Measurements from ENCODE around the gene LRRC14B. TPM values are rescaled to one million over a fixed set of nuclear protein-coding genes. Genes with fewer than 3 reads are reported as not detected.
"Not testable (repeated sequence)": the region's sequence is repeated elsewhere in the genome, so short reads cannot be mapped to it uniquely, and the experiment has no call there.

LRRC14B gene
- total RNA-seq, 1 donor from 2014 or later = 0.22 TPM

- Mint-ChIP-seq H3K36me3 (no peaks in the 10 kb centered on the region), H3K27ac (no peak overlapping the region), H3K4me1 (peaks cover 5% of the 10 kb centered on the region), H3K9me3 (no peaks in the 10 kb centered on the region), H3K27me3 (ENCODE audit: low read depth) (no peaks in the 10 kb centered on the region), H3K4me3 (no peak overlapping the region)
- TF ChIP-seq, protein P1, sequence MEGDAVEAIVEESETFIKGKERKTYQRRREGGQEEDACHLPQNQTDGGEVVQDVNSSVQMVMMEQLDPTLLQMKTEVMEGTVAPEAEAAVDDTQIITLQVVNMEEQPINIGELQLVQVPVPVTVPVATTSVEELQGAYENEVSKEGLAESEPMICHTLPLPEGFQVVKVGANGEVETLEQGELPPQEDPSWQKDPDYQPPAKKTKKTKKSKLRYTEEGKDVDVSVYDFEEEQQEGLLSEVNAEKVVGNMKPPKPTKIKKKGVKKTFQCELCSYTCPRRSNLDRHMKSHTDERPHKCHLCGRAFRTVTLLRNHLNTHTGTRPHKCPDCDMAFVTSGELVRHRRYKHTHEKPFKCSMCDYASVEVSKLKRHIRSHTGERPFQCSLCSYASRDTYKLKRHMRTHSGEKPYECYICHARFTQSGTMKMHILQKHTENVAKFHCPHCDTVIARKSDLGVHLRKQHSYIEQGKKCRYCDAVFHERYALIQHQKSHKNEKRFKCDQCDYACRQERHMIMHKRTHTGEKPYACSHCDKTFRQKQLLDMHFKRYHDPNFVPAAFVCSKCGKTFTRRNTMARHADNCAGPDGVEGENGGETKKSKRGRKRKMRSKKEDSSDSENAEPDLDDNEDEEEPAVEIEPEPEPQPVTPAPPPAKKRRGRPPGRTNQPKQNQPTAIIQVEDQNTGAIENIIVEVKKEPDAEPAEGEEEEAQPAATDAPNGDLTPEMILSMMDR (IDR thresholded peaks at IDR 0.05; ENCODE audit: unreplicated experiment) = no peak
- no peak for DNase-seq (ENCODE audit: low spot score in 2 of 2, unreplicated experiment in 2 of 2)
Observed at GRCh38 chr5:194603-195209, 3.4 kb downstream of the LRRC14B start.

GRCh38 chr5:195401-196160 is 4.3 kb downstream of the LRRC14B start:
- H3K27me3 Mint-ChIP-seq (ENCODE audit: low read depth) = no peaks in the 10 kb centered on the region
- DNase-seq (ENCODE audit: low spot score in 2 of 2, unreplicated experiment in 2 of 2) = no peak
- H3K4me3 Mint-ChIP-seq = no peak overlapping the region
- no peaks in the 10 kb centered on the region for H3K36me3 Mint-ChIP-seq
- H3K9me3 Mint-ChIP-seq = no peaks in the 10 kb centered on the region
- no peak overlapping the region for H3K27ac Mint-ChIP-seq
- TF ChIP-seq, protein P1 (IDR thresholded peaks at IDR 0.05; ENCODE audit: unreplicated experiment) = no peak
- peaks cover 5% of the 10 kb centered on the region for H3K4me1 Mint-ChIP-seq

DNA sequence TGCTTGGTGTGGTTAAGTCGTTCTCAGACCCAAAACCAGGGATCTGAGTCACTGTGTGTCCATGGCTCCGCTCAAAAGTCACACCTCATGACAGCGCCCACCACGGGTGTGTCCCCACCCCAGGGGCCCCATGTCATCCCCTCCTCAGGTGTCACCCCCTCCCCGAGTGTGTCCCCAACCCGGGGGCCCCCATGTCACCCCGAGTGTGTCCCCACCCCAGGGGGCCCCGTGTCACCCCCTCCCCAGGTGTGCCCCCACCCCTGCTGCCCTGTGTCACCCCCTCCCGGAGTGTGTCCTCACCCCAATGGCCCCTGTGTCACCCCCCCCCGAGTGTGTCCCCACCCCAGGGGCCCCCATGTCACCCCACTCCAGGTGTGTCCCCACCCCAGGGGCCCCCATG is 5.1 kb downstream of the LRRC14B start:
- no peaks in the 10 kb centered on the region for H3K9me3 Mint-ChIP-seq
- no peak for DNase-seq (ENCODE audit: low spot score in 2 of 2, unreplicated experiment in 2 of 2)
- TF ChIP-seq, protein P1 (IDR thresholded peaks at IDR 0.05; ENCODE audit: unreplicated experiment) = no peak
- no peaks in the 10 kb centered on the region for H3K27me3 Mint-ChIP-seq (ENCODE audit: low read depth)
- no peaks in the 10 kb centered on the region for H3K36me3 Mint-ChIP-seq
- H3K4me3 Mint-ChIP-seq = no peak overlapping the region
- peaks cover 5% of the 10 kb centered on the region for H3K4me1 Mint-ChIP-seq
- no peak overlapping the region for H3K27ac Mint-ChIP-seq

GRCh38 chr5:197031-197430 is 5.7 kb downstream of the LRRC14B start:
- H3K4me3 Mint-ChIP-seq; H3K36me3 Mint-ChIP-seq; DNase-seq (ENCODE audit: low spot score in 2 of 2, unreplicated experiment in 2 of 2); H3K4me1 Mint-ChIP-seq; H3K9me3 Mint-ChIP-seq; H3K27me3 Mint-ChIP-seq (ENCODE audit: low read depth): not testable (repeated sequence)
- peak overlapping the region; percentile 34 for H3K27ac Mint-ChIP-seq

GRCh38 chr5:197892-198489 is 6.7 kb downstream of the LRRC14B start:
- no peak for DNase-seq (ENCODE audit: low spot score in 2 of 2, unreplicated experiment in 2 of 2)

More at GRCh38 chr5:197892-198489, 6.7 kb downstream of the LRRC14B start:
- Mint-ChIP-seq H3K4me1 (peaks cover 5% of the 10 kb centered on the region), H3K36me3 (peaks cover 3% of the 10 kb centered on the region), H3K4me3 (no peak overlapping the region), H3K9me3 (no peaks in the 10 kb centered on the region), H3K27me3 (ENCODE audit: low read depth) (no peaks in the 10 kb centered on the region), H3K27ac (peak overlapping the region; percentile 43)
- TF ChIP-seq, protein P1 (IDR thresholded peaks at IDR 0.05; ENCODE audit: unreplicated experiment) = no peak

All from mesothelial cell of epicardium (in vitro differentiated cells).